Cardiac muscle cell (in vitro differentiated cells and primary cell): ENCODE measurements around the gene LRMDA. TPM values are rescaled to one million over a fixed set of nuclear protein-coding genes. Genes with fewer than 3 reads are reported as not detected.

Experiments used
- DNase-seq, 2 donors: peaks; one replicate each; pipeline versions ENCODE4 v3.0.0 to v3.0.0-alpha.2; 2010 to 2017; ENCODE audit warnings: low read depth in 1 of 2, low spot score in 1 of 2
- H3K27ac ChIP-seq: fragments of 200-600 bp; sonication (generic); 2 replicates; pipeline ENCODE4 v1.5.1; 2016
- H3K27me3 ChIP-seq: fragments of 200-600 bp; sonication (generic); 2 replicates; pipeline ENCODE4 v1.6.0; 2016; ENCODE audit warnings: control low read depth
- H3K36me3 ChIP-seq: fragments of 200-600 bp; sonication (generic); 2 replicates; pipeline ENCODE4 v1.5.1; 2016; ENCODE audit warnings: control low read depth
- H3K4me1 ChIP-seq: fragments of 200-600 bp; sonication (generic); 2 replicates; pipeline ENCODE4 v1.8.1; 2017; ENCODE audit warnings: low read depth, mild to moderate bottlenecking, mixed run types
- H3K4me3 ChIP-seq: fragments of 200-600 bp; sonication (generic); 2 replicates; pipeline ENCODE4 v1.5.1; 2016; ENCODE audit warnings: mild to moderate bottlenecking
- H3K9me3 ChIP-seq: fragments of 200-600 bp; sonication (generic); 2 replicates; pipeline ENCODE4 v1.5.1; 2017; ENCODE audit warnings: low read depth, mild to moderate bottlenecking, control low read depth
- polyA plus RNA-seq: library from polyadenylated mRNA; unstranded; fragments of >200 nt; fragmentation: Nextera tagmentation; extraction: Ambion mirVana; gene quantifications from 2 replicates; pipeline ENCODE4 v1.2.1, GENCODE V29; 2016
- total RNA-seq: library from RNA; depleted of rRNA; stranded (reverse); fragments of >200 nt; gene quantifications from 2 replicates; pipeline ENCODE4 v1.2.3, GENCODE V29; 2016
- TF ChIP-seq, protein P1 (sequence below): IDR thresholded peaks from 2 replicates; pipeline ENCODE4 v1.5.1; 2012; ENCODE audit warnings: low read depth, mild to moderate bottlenecking, low read length

LRMDA gene
- total and polyA plus RNA-seq, 2 experiments from 2014 or later: 6.2 to 11.7 TPM

DNA sequence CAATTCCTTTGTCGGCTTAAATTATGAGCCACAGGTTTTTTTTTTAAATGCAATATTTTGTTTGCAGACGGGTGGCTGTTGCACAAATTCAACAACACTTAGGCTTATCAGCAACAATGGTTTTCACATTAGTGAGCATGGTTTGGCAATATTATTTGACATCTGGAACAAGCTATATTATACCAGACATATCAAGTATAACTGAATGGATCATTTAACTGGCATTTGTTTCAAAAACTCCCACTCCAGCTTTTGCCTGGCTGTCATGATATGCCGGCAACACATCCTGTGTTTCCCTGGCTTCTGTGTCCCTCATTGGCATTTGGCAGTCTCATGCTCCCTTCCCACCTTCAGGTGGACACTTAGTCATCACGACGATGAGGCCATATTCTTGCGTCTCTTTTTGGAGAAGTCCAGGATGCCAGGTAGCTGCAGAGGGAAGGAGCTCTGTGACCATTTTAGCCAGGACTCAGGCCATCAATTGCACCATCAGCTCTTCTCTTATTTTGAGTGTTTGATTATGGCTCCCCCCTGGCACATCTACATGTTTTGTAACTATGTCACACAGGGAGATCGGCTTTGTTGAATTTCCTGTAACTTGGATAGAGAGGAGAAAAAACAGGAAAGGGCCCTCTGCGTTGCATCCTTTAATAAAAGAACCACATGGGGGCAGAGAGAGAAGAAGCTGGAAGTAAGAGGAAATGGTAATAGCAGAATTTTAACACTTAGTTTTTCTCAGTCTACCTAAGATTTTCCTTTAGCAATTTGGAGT, 413.9 kb downstream of the LRMDA start:
- Histone ChIP-seq H3K27me3 (no peaks in the 10 kb centered on the region), H3K36me3 (no peaks in the 10 kb centered on the region), H3K4me1 (no peaks in the 10 kb centered on the region), H3K4me3 (no peak overlapping the region), H3K27ac (no peak overlapping the region), H3K9me3 (no peaks in the 10 kb centered on the region)
- no peak for DNase-seq
- TF ChIP-seq, protein P1, sequence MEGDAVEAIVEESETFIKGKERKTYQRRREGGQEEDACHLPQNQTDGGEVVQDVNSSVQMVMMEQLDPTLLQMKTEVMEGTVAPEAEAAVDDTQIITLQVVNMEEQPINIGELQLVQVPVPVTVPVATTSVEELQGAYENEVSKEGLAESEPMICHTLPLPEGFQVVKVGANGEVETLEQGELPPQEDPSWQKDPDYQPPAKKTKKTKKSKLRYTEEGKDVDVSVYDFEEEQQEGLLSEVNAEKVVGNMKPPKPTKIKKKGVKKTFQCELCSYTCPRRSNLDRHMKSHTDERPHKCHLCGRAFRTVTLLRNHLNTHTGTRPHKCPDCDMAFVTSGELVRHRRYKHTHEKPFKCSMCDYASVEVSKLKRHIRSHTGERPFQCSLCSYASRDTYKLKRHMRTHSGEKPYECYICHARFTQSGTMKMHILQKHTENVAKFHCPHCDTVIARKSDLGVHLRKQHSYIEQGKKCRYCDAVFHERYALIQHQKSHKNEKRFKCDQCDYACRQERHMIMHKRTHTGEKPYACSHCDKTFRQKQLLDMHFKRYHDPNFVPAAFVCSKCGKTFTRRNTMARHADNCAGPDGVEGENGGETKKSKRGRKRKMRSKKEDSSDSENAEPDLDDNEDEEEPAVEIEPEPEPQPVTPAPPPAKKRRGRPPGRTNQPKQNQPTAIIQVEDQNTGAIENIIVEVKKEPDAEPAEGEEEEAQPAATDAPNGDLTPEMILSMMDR: no peak

DNA sequence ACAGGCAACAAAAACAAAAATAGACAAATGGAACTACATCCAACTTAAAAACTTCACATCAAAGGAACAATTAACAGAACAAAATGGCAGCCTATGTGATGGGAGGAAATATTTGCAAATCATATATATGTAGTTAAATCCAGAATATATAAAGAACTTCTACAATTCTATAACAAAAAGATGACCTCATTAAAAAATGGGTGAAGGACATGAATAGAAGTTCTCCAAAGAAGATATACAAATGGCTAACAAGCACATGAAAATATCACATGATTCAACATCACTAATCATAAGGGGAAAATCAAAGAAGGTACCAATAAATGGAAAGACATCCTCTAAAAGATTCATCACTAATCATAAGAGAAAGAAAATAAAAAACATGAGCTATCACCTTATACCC, 416.1 kb downstream of the LRMDA start:
- no peaks in the 10 kb centered on the region for H3K27me3 ChIP-seq
- no peaks in the 10 kb centered on the region for H3K9me3 ChIP-seq
- H3K4me3 ChIP-seq: no peak overlapping the region
- DNase-seq: no peak
- no peaks in the 10 kb centered on the region for H3K36me3 ChIP-seq
- TF ChIP-seq, protein P1: no peak
- H3K4me1 ChIP-seq: no peaks in the 10 kb centered on the region
- H3K27ac ChIP-seq: no peak overlapping the region

DNA sequence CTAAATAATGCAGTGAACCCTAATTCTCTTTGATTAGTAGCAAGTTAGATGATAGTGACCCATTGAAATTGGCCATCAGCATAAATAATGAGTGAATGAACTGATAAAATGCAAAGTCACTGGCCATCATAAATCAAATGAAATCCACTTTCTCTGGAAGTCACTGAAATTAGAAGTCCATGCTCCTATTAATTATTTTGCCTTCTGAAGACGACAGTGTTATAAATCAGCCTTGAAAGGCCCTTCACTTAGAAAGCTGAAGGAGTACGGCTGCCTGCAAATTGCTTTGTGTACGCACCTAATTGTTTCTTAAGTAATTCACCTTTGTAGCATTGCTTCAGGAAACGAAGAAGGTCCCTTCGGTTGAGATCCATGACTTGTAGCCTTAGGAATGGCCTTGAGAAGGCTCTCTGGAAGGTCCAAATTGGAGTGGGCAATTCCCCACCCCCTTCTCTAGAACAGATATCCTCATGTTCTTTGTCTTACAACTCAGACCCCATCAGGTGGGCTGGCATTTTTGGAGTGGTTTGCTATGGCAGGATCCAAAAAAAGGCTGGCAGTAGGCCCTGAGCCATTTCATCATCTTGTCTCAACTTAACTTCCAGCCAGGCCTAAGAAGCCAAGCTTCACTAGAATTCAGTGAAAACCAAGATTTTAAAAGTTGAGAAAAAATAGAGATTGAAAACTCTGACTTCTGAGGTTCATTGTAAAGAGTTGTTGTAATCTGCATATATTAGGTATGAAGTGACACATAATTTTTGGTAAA, 420.3 kb downstream of the LRMDA start:
- no peak overlapping the region for H3K4me3 ChIP-seq

DNA sequence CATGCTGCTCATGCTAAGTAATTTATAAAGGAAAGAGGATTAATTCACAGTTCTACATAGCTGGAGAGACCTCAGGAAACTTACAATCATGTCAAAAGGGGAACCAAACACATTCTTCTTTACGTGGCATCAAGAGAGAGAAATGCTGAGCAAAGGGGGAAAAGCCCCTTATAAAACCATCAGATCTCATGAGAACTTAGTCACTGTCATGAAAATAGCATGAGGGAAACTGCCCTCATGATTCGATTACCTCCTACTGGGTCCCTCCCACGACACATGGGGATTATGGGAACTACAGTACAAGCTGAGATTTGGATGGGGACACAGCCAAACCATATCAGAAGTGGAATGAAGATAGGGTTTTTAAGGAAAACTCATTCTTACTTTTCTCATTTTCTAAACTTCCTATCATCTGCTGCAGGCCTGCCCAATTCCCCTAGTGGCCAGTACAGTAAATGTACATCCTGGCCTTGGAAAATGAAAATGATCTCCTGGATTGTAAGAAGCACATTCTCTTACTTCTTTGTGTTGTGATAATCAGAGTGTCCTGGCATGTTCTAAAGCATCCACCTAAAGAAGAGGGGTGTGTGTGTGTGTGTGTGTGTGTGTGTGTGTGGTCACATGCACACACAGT, 421.5 kb downstream of the LRMDA start:
- Histone ChIP-seq H3K4me1 (no peaks in the 10 kb centered on the region), H3K4me3 (no peak overlapping the region), H3K9me3 (no peaks in the 10 kb centered on the region), H3K27me3 (no peaks in the 10 kb centered on the region), H3K27ac (no peak overlapping the region), H3K36me3 (no peaks in the 10 kb centered on the region)
- peak in 1 of 2 donors; percentile 9 for DNase-seq
- TF ChIP-seq, protein P1: peak; percentile 49

More for the DNA sequence above, 420.3 kb downstream of the LRMDA start:
- Histone ChIP-seq H3K36me3 (no peaks in the 10 kb centered on the region), H3K4me1 (no peaks in the 10 kb centered on the region), H3K27ac (no peak overlapping the region), H3K27me3 (no peaks in the 10 kb centered on the region), H3K9me3 (no peaks in the 10 kb centered on the region)
- TF ChIP-seq, protein P1: no peak
- no peak for DNase-seq

DNA sequence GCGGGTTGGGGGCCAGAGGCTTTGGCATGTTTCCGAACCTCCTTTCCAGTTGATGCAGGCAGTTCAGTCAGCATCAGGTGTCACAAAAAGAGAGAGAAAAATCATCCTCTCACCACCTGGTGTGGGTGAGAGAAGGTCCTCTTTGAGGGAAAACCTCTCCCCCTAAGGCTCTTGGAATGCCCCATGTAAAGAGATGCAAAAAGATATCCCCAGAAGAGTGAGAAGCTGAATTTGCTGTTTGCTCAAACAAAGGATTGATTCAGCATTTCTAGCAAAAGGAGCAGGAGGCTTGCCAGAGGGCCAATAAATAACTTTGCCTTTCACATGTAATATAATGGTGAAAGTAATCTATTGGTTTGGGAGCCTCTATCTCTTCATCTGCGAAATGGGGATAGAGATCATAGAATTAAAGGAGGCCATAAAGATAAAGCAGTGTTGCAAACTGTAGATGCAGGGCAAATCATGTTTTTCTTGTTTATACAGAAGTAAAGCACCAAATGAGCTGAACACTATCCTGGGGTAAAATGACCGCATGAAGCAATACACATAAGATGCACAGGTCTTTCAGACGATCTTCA, 425.9 kb downstream of the LRMDA start:
- TF ChIP-seq, protein P1: no peak

More for the DNA sequence above, 425.9 kb downstream of the LRMDA start:
- Histone ChIP-seq H3K4me1 (no peaks in the 10 kb centered on the region), H3K4me3 (no peak overlapping the region), H3K9me3 (no peaks in the 10 kb centered on the region), H3K36me3 (no peaks in the 10 kb centered on the region), H3K27me3 (no peaks in the 10 kb centered on the region), H3K27ac (no peak overlapping the region)
- no peak for DNase-seq
